GM13976 (cell line): ENCODE data around the gene CYFIP2.

ENCODE experiments used
- DNase-seq: peaks from one replicate; pipeline ENCODE4 v3.0.0; 2012; ENCODE audit warnings: low spot score
- in situ Hi-C: fragments of 300-500 bp; cut with MboI; formaldehyde crosslinking; loops from one replicate; pipeline ENCODE4 v1.12.0; 2022; ENCODE audit warnings: low sequenced_read_pairs, mixed read lengths, inconsistent platforms; ENCODE audit not compliant: unreplicated experiment
- TF ChIP-seq, protein P1 (sequence below): IDR thresholded peaks from 2 replicates; pipeline ENCODE4 v1.5.1; 2012; ENCODE audit warnings: borderline replicate concordance, mild to moderate bottlenecking; ENCODE audit not compliant: insufficient read depth; ENCODE audit errors: extremely low read depth, missing control alignments, control extremely low read depth

The CYFIP2 gene

DNA sequence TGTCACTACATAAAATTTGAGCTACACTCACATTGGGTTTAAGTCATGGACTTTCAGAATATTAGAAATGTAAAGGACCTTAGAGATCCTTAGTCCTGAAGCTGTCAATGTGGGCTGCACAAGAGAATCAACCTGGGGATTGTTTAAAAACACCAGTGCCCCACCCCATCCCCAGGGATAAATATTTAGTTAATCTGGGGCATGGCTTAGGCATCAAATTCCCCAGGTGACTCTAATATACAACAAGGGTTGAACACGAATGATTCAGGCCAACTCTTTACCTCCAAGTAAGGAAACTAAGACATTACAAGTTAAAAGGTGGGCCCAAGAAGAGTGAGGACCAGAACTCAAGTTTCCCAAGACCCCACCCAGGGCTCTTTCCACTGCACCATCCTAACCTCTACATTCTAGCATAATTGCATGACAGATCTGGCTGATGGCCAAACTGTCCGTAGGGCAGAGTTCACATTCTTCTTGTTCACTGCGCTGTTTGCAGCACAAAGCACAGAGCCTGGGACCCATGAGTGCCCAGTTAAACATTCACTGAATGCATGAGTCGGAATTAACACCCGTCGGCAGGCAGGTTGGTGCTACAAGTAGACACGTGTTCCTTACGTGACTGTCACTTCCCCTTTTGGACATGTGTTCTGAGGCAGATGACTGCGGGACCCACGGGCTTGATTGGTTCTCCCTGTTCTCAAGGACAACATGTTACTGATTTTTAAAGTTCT, 25.2 kb downstream of the CYFIP2 start:
- in situ Hi-C loops: no loop called here
- TF ChIP-seq, protein P1, sequence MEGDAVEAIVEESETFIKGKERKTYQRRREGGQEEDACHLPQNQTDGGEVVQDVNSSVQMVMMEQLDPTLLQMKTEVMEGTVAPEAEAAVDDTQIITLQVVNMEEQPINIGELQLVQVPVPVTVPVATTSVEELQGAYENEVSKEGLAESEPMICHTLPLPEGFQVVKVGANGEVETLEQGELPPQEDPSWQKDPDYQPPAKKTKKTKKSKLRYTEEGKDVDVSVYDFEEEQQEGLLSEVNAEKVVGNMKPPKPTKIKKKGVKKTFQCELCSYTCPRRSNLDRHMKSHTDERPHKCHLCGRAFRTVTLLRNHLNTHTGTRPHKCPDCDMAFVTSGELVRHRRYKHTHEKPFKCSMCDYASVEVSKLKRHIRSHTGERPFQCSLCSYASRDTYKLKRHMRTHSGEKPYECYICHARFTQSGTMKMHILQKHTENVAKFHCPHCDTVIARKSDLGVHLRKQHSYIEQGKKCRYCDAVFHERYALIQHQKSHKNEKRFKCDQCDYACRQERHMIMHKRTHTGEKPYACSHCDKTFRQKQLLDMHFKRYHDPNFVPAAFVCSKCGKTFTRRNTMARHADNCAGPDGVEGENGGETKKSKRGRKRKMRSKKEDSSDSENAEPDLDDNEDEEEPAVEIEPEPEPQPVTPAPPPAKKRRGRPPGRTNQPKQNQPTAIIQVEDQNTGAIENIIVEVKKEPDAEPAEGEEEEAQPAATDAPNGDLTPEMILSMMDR: no peak

DNA sequence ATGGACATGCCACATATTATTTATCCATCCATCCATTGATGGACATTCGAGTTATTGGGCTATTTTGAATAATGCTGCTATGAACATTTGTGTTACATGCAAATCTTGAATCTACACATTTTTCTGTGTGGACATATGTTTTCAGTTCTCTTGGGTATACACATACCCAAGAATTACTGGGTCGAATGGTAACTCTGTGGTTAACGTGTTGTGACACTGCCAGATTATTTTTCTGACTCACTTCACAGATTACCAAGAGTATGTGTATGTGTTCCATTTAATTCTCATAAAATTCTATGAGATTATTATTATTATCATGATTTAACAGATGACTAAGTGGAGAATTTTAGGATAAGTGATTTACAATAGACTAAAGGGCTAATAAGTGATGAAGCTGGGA, 26.7 kb downstream of the CYFIP2 start:
- TF ChIP-seq, protein P1: no peak
- in situ Hi-C loops: no loop called here
- no peak for DNase-seq

More for the DNA sequence above, 25.2 kb downstream of the CYFIP2 start:
- no peak for DNase-seq

DNA sequence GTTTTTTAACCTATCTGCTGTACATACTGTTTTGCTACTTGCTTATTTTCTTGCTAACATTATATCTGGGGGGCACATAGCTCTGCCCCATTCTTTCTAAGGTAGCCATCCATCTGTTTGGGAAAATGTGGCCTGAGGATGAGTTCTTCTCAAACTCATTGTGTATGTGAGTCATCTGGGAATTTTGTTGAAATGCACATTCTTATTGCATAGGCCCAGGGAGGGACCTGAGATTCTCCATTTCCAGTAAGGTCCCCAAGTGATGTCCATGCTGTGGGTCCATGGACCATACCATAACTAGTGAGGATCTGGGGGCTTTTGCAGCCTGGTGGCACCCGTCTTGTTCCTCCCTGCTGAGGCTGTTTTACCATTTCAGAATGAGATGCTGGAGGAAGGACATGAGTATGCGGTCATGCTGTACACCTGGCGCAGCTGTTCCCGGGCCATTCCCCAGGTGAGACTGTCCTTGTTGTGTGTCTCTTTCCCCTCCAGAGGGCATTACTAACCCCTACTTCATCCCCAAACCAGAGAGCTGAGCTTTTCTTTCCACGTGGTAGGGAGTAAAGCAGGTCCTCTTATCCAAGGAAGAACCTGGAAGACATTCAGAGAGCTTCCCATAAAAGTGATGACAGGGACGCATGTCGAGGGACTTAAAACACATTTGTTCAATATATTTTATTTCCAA, 28.6 kb downstream of the CYFIP2 start:
- no peak for DNase-seq
- TF ChIP-seq, protein P1: no peak

DNA sequence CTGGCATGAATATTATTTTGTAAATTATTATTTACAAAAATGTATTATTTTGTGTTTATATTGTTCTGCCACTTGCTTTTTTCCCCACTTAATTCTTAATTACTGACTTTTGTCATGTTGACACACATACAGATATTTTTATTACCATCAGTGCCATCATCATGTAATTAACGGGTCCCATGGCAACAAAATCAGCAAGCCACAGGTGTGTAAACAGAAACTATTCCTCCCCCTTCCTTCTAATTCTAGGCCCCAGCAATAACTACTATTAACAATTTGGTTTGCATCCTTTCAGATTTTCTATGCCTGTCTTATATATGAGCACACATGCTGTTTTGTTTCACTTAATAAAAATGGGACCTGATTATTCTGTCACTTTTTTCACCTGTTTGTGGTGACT, 29.3 kb downstream of the CYFIP2 start:
- in situ Hi-C loops: no loop called here
- no peak for DNase-seq
- TF ChIP-seq, protein P1: no peak

More for the DNA sequence above, 28.6 kb downstream of the CYFIP2 start:
- in situ Hi-C loops: no loop called here

DNA sequence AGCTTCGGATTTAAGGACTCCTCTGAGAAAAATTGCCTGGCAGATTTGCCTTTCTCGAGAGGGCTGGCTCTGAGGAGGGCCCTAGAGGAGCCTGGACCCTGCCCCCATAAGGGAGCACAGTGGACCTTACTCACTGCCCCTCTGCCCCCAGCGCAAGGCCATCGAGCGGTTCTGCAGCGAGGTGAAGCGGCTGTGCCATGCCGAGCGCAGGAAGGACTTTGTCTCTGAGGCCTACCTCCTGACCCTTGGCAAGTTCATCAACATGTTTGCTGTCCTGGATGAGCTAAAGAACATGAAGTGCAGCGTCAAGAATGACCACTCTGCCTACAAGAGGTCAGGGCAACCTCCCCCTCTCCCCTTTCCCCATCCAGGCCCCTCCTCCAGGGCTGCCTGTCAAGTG, 34.6 kb downstream of the CYFIP2 start:
- TF ChIP-seq, protein P1: no peak
- DNase-seq: no peak
- in situ Hi-C loops: loop anchor here (25.0 kb wide), 1 partner anchor 138 kb away; the partner anchor contains the start of gene GARIN3

DNA sequence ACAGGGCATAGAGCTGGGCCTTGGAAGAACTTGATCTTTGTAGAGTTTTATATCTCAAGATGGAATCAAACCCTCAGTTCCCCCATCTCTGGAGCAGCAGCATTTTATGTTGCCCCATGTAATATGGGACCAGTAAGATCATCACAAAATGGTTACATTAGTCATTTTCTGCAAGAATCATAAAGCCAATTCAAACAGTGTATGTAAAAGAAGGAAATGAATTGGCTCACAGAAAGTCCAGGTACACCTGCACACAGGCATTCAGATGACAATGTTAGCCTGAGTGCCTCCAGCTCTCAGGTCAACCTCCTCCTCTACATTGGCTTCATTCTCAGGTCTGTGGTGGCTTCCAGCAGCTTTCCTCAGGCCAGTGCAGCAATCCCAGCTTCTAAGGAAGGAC, 35.1 kb downstream of the CYFIP2 start:
- in situ Hi-C loops: loop anchor here (25.0 kb wide), 1 partner anchor 139 kb away; the partner anchor contains the start of gene GARIN3
- TF ChIP-seq, protein P1: no peak

More for the DNA sequence above, 35.1 kb downstream of the CYFIP2 start:
- no peak for DNase-seq
